Epithelial cell of prostate (primary cell): ENCODE data around the gene RAI1.

Source experiments
- DNase-seq: peaks from one replicate; pipeline ENCODE4 v3.0.0-alpha.2; 2011; ENCODE audit warnings: low read depth, low spot score
- H3K27ac ChIP-seq: fragments of 450-650 bp; 2 replicates; pipeline ENCODE4 v1.5.1; 2017; ENCODE audit warnings: mild to moderate bottlenecking

The RAI1 gene

GRCh38 chr17:17836250-17836817, 155.1 kb downstream of the RAI1 start:
- H3K27ac ChIP-seq, result peak overlapping the region; percentile 100

DNA sequence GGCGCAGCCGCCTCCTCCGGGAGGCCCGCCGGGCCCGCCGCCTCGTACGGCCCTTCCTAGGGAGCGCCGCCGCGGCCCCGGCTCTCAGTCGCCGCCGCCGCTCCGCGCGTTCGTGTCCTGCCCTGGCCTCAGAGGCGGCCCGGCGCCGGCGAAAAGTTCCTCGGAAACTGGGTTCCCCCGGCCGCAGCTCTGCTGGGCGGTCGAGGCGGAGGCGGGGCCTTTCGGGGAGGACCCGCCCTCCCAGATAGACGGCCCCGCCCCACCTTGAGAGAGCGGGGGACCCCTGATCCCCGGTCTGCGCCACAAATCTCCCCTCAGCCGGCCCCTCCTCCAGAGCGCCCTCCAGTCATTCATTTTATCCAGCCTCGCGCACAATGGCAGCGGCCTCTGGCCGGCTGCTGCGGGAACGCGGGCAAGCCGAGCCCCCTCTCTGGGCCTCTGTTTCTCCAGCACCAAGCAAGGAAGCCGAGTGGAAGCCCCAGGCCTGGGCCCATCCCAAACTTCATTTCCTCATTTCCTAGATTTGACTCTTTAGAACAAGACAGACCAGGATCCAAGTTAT, 155.6 kb downstream of the RAI1 start, which contains the start of gene SREBF1:
Gene SREBF1, minus strand, starts transcription at position 169 of the 562 bp plus-strand sequence. CDS start 169 bp downstream, outside the sequence.
- peak within 1 kb of the TSS; percentile 100 for H3K27ac ChIP-seq
- DNase-seq, result no peak

More at GRCh38 chr17:17836250-17836817, 155.1 kb downstream of the RAI1 start:
- peak; percentile 44 for DNase-seq

DNA sequence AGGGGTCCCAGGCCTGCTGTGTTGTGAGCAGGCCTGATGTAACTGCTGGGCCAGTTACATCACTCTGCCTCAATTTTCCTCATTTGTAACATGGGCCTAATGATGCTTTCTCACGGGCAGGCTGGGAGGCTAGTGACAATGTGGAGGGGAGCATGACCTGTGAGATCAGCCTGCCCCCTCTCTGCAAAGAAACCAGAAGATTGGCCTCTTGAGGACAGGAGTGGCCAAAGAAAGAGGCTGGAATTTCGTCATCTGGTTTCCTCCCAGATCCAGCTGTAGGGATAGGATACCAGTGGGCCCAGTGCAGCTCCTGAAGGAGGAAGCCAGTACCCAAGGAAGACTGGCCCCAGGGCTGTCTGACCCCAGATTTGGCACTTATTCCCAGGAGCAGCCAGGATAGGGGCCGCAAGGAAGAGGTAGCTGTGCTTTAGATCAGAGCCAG, 156.1 kb downstream of the RAI1 start:
- peak overlapping the region; percentile 100 for H3K27ac ChIP-seq
- no peak for DNase-seq

DNA sequence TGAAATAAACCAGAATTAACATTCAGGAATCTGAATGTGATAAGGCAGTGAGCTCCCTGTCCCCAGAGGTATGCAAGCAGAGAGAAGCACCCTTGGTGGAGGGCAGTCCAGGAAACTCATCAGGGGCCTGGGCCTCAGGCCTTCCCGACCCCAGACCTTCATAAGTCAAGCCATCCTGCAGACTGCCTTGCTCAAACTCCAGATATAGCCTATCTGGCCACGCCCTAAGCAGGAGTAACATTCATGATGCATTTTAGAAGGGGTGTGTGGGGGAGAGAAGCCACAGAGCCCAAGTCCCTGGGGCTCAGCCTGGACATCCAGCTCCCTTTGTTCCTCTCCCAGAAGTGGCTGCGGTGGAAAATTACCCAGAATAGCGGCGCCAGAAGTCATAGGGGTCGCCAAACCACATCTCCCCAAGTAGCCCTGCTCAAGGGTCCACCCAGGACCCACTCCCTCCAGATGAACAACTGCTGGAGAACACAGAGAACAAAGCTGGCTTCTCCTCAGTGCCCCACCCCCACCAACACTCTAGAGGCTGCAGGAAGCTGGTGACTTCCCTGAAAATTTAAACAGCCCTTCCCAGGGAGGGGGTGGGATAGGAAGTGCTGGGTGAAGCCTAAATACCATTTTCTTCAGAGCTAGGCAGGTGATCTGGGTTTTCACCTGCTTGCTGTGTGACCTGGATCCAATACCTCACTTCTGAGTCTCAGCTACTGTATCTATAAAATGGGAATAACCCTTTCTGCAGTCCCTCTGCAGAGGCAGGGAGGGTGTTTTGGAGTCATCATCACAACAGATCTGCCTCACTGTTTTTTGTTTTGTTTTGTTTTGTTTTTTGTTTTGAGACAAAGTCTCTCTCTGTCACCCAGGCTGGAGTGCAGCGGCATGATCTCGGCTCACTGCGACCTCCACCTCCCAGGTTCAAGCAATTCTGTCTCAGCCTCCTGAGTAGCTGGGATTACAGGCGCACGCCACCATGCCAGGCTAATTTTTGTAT, 157.0 kb downstream of the RAI1 start:
- H3K27ac ChIP-seq, result peak overlapping the region; percentile 100
- DNase-seq, result no peak

DNA sequence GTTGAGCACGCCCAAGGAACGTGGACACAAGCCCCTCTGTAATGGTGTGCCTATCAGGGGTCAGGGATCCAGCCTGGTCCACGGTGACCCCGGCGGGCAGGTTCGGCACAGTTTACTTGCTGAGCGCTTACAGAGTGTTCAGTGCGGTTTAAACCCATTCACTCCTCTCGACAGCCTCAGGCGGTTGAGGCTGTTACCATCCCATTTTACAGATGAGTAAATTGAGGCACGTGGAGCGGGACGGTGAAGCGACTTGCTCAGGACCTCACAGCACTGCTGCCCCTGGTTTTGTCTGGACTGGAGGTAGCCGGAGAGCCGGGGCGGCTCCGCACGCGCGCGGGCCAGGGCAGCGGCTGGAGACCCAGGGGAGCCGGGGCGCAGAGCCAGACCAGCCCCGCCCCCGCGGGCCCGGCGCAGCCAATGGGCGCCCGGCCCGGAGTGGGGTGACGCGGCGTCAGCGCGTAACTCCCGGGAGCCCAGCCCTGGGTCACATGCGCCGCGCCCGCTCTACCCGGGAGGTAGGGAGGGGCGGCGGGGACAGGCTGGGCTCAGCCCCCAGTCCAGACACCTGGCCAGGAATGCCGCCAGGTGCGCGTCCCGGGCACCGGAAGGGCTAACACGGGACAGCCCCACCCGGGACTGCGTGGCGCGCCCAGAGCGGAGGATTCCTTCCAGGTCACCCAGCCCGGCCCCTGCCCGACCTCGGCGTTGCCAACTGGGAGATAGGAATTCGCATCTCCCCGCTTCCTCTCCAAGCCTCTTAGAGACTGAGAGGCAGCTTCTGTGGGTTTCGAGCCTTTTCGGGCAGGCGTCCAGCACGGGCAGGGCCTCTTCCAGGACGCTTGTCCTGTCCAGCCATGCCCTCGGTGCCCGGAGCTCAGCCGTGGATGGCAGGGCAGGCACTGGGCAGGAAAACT, 158.8 kb downstream of the RAI1 start:
- peak; percentile 62 for DNase-seq
- H3K27ac ChIP-seq, result peak overlapping the region; percentile 100

- peak; percentile 53 for DNase-seq
- H3K27ac ChIP-seq, result peak overlapping the region; percentile 100
Measured at GRCh38 chr17:17840751-17841591, 159.7 kb downstream of the RAI1 start.

GRCh38 chr17:17841601-17842025, 160.4 kb downstream of the RAI1 start:
- DNase-seq, result no peak

DNA sequence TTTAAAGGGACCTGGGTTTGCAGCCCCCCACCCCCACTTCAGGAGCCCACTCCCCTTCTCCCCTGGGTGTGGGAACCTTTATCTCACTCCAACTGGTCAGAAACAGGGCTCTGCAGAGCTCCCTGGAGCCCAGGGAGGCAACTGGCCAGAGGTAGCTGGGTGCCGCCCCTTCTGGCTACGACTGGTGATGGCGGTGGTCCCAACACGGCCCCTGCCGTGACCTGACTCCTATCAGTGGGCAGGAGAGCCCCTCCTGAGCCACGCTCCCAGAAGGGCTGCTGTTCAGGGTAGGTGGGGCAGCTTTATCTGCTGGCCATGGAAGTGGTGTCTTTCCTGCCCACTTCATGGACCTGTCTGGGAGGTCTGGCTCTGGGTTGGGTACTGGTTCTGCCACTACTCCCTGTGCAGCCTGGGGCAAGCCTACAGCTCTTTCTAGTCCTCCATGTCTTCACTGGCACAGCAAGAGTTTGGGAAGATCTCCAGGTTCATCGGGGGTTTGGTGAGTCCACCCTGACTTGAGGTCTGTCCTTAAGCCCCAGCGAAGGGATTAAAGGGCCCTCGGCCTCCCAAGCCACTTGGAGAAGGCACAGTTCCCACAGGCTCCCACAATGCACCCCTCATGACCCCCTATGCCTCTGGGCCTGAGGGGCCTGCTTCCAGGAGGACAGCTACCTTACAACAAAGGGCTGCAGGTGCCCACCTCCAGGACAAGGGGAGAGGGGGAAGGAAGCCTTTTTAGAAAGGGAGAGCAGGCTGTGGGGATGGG, 161.0 kb downstream of the RAI1 start:
- DNase-seq, result no peak
- H3K27ac ChIP-seq, result peak overlapping the region; percentile 100

More at GRCh38 chr17:17841601-17842025, 160.4 kb downstream of the RAI1 start:
- peak overlapping the region; percentile 100 for H3K27ac ChIP-seq

DNA sequence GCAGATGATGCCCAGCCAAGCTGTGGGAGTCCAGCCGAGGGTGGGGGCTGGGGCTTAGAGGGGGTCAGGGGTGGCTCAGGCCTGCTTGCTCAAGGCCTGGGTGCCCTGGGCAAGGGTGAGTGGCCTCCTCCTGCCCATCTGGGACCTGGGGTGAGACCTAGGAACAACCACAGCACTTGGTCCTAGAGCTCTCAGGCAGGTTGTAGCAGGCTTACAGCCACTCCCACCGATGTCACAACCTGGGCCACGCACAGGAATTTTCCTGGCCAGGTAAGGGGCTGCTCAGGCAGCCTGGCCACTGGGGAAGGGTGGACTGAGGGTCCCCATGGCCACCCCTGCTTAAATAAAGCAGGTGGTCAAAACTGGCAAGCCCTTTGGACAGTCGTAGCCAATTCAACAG, 161.8 kb downstream of the RAI1 start:
- peak overlapping the region; percentile 100 for H3K27ac ChIP-seq
- no peak for DNase-seq

GRCh38 chr17:17844079-17844478, 162.8 kb downstream of the RAI1 start:
- no peak for DNase-seq
- no peak overlapping the region for H3K27ac ChIP-seq

DNA sequence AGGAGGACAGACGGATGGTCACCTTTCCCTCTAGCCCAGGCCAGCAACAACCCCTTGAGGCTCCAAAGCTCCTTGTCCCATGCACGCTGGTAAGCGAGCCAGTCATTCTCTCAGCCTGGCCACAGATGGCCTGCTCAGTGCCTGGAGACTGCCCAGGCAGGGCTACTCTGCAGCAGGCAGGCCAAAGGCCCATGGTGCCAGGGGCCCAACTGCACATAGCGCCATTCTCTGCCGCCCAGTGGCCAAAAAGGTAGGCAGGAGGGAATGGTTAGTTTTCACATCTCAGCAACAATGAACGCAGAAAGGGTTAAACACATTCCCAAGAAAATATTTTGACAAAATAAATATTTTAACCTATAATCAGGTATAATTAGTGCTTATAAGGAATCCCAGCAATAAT, 163.2 kb downstream of the RAI1 start:
- no peak overlapping the region for H3K27ac ChIP-seq
- DNase-seq, result no peak

DNA sequence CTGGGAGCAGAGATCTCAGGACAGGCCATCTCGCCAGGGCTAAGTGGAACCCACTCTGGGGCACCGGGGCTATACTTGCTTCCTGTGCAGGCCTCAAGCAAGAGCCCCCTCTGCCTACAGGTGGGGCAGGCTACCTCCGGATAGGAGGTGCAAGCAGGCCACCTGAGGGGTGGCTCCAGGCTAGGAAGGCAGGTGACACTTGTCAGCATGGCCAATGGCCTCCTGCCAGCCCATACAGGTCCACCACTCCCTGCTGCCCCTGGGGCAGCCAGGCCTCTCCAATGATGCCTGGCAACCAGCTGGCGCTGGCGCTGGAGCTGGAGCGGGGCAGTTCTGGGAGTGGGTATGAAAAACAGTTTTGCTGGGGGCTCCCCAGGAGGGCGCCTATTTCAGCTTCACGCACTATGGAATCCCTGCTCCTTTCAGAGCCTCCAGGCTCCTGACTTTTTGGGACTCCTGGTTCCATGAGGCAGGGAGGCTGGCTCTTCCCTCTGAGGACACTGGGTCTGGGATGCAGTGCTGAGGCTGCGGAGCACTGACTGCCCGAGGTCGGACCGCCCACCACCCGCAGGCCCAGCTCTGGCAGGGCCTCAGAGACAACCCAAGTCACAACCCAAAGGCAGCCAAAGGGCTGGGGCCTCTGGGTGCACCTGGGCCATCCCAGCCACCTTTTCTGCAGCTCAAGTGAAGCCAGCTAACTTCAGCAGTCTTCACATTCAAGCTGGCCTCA, 164.0 kb downstream of the RAI1 start:
- DNase-seq, result no peak
- no peak overlapping the region for H3K27ac ChIP-seq

GRCh38 chr17:17846003-17846402, 164.7 kb downstream of the RAI1 start:
- H3K27ac ChIP-seq, result no peak overlapping the region
- no peak for DNase-seq

DNA sequence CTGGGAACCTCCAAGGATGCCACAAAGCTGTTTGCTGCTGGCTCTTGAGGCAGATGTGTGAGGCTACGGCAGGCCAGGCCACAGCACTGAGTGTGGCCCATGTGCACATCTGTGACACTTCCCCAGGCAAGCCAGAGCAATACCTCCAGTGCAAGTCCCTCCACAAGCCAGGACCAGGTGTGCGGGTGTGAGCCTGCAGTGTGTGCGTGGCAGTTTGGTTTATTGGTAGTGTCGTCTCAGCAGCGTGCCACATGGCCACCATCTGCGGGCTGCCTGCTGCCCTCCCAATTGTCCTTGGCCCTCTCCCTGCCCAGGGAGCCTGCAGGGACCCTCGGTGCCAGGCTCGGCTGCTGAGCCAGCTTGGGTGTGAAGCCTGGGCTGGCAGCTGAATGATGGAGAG, 165.4 kb downstream of the RAI1 start:
- H3K27ac ChIP-seq, result no peak overlapping the region
- DNase-seq, result no peak

DNA sequence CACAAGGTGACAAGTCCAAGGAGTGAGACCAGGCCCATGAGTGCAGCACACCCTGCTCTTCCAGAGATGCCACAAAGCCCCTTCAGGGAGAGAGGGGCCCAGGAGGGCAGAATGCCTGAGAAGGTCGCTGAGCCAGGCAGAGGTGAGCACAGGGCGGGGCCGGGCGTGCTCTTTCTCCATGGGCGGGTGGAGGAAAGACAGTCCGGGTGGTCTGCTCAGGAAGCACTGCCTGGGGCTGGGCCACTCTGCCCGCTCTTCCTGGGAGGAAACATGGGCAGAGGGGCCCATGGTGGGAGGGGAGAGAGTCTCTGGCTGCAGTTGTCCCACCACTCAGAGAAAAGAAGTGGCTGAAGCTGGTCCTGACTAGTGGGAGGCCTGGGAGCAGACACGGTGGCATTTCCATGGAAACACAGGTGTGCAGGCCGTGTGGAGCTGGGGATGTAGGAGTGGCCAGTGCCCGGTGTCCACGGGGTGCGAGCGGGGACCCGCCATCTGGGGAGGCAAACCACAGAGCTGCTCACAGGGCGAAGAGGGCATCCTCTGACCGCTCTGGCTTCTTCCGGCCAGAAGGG, 165.9 kb downstream of the RAI1 start:
- no peak overlapping the region for H3K27ac ChIP-seq
- no peak for DNase-seq

DNA sequence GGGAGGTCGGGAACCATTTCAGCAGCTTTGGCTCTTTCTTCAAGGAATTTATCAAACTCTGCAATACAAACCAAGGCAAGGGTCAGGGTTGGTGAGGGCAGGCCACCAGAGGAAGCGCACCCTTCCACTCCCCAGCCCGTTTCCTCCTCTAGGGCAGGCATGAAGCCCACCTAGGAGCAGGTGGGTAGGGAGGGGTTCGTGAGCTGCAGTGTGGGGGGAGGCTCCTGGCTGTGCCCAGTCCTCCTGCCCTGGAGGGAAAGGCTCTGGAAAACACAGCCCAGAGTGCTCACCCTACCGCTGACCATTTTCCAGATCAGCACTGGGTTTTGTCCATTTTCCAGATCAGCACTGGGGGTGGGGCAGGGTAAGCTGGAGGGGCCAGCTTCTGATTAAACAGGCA, 166.5 kb downstream of the RAI1 start:
- H3K27ac ChIP-seq, result no peak overlapping the region
- no peak for DNase-seq
